ENCODE measurements around the gene DIS3. TPM values are rescaled to one million over a fixed set of nuclear protein-coding genes. Genes with fewer than 3 reads are reported as not detected.
"Not testable (repeated sequence)": the region's sequence is repeated elsewhere in the genome, so short reads cannot be mapped to it uniquely, and the experiment has no call there.

The DIS3 gene
- total RNA-seq, 4 donors from 2014 or later, result 18.8 to 28.4 (median 22.7) TPM

DNA sequence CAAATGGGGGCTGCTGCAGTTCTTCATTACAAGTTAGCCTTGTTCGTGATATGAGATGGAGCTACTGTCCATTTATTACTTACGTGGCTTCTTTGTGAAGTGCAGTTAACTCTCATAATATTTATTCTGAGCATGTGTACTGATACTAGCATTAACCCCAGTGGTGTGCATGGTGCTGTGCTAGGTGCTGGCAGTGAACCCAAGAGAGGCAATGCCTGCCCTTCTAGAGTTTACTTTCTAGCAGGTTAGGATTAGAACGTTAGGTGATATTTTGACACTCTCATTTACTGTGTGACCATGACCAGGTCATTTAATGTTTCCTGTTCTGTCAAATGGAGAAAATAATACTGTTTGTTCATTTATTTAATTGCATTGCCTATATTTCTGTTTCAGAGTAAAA lies 17.1 kb upstream of the DIS3 start:
- no peaks in the 10 kb centered on the region for H3K9me3 ChIP-seq
- WGBS, result 61% methylated on average over 3 of the region's 3 CpGs
- no peak for DNase-seq (ENCODE audit: low spot score in 2 of 2)
- H3K27me3 ChIP-seq, result no peaks in the 10 kb centered on the region
- H3K36me3 ChIP-seq, result peaks cover 33% of the 10 kb centered on the region
- TF ChIP-seq EP300 (IDR thresholded peaks at IDR 0.05) (no peak), POLR2AphosphoS5 (IDR thresholded peaks at IDR 0.05) (no peak), POLR2A (IDR thresholded peaks at IDR 0.05) (no peak)
- TF ChIP-seq, protein P1, sequence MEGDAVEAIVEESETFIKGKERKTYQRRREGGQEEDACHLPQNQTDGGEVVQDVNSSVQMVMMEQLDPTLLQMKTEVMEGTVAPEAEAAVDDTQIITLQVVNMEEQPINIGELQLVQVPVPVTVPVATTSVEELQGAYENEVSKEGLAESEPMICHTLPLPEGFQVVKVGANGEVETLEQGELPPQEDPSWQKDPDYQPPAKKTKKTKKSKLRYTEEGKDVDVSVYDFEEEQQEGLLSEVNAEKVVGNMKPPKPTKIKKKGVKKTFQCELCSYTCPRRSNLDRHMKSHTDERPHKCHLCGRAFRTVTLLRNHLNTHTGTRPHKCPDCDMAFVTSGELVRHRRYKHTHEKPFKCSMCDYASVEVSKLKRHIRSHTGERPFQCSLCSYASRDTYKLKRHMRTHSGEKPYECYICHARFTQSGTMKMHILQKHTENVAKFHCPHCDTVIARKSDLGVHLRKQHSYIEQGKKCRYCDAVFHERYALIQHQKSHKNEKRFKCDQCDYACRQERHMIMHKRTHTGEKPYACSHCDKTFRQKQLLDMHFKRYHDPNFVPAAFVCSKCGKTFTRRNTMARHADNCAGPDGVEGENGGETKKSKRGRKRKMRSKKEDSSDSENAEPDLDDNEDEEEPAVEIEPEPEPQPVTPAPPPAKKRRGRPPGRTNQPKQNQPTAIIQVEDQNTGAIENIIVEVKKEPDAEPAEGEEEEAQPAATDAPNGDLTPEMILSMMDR (IDR thresholded peaks at IDR 0.05), result no peak
- no peak overlapping the region for H3K4me3 ChIP-seq
- no peak overlapping the region for H3K27ac ChIP-seq
- H3K4me1 ChIP-seq, result no peaks in the 10 kb centered on the region

DNA sequence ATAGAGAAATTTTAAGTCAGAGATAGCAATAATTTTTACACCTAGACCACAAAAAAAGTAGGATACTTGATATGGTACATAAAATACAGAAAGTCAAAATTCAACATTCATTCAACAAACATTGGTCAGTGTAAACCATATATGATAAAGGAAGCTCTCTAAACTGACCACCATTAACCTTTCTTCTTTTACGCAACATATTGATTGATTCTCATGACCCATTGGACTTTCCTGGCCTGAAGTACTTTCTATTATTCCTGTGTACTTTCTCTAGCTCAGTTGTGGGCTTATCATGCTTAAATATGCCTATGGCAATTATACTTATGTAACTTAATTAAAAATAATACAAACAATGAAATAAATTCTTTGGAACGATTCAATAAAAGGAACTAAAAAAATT lies 10.9 kb upstream of the DIS3 start:
- TF ChIP-seq POLR2AphosphoS5 (IDR thresholded peaks at IDR 0.05) (no peak), EP300 (IDR thresholded peaks at IDR 0.05) (no peak), POLR2A (IDR thresholded peaks at IDR 0.05) (no peak)
- TF ChIP-seq, protein P1 (IDR thresholded peaks at IDR 0.05), result no peak
- H3K27ac ChIP-seq, result no peak overlapping the region
- H3K27me3 ChIP-seq, result no peaks in the 10 kb centered on the region
- H3K4me1 ChIP-seq, result no peaks in the 10 kb centered on the region
- no peaks in the 10 kb centered on the region for H3K9me3 ChIP-seq
- DNase-seq (ENCODE audit: low spot score in 2 of 2), result no peak
- H3K4me3 ChIP-seq, result no peak overlapping the region
- 95% methylated on average over 2 of the region's 2 CpGs for WGBS
- peaks cover 52% of the 10 kb centered on the region for H3K36me3 ChIP-seq

DNA sequence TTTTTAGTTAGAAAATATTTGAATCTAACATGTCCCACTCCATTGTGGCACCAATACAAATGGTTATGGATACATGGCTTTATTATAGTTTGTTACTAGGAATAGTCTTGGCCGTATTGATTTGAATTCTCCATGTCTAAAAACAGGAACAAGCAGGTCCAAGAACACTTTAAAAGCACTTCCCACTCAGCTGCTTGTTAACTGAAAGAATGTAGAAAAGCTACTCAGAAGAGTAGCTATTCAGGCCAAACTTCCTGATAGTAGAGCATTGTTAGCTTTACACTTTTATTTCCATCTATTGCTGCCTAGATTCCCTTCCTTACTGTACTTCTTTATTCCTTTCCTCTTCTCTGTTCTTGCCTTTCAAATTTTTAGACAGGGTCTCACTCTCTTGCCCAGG lies 7.1 kb upstream of the DIS3 start:
- no peak overlapping the region for H3K27ac ChIP-seq
- 76% methylated on average over 1 of the region's 1 CpG for WGBS

DNA sequence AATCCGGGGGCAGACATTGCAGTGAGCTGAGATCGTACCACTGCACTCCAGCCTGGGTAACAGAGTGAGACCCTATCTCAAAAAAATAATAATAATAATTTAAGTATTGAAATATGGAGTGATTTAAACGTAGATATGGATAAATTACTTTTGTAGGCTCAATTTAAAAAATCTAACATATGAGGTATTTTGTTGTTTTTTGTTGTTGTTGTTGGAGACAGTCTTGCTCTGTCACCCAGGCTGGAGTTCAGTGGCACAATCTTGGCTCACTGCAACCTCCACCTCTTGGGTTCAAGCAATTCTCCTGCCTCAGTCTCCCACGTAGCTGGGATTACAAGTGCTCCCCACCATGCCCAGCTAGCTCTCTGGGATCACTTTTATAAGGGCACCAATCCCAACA lies 3.0 kb upstream of the DIS3 start:
- H3K27ac ChIP-seq; DNase-seq (ENCODE audit: low spot score in 2 of 2); H3K4me3 ChIP-seq; H3K27me3 ChIP-seq; H3K9me3 ChIP-seq: not testable (repeated sequence)
- 98% methylated on average over 4 of the region's 4 CpGs for WGBS
- Histone ChIP-seq H3K36me3 (peaks cover 13% of the 10 kb centered on the region), H3K4me1 (peaks cover 30% of the 10 kb centered on the region)

More for the DNA sequence above, 7.1 kb upstream of the DIS3 start:
- H3K36me3 ChIP-seq, result peaks cover 39% of the 10 kb centered on the region
- TF ChIP-seq, protein P1 (IDR thresholded peaks at IDR 0.05), result no peak
- TF ChIP-seq POLR2AphosphoS5 (IDR thresholded peaks at IDR 0.05) (no peak), EP300 (IDR thresholded peaks at IDR 0.05) (no peak), POLR2A (IDR thresholded peaks at IDR 0.05) (no peak)
- no peaks in the 10 kb centered on the region for H3K27me3 ChIP-seq
- no peaks in the 10 kb centered on the region for H3K9me3 ChIP-seq
- H3K4me3 ChIP-seq, result no peak overlapping the region
- no peak for DNase-seq (ENCODE audit: low spot score in 2 of 2)
- peaks cover 4% of the 10 kb centered on the region for H3K4me1 ChIP-seq

DNA sequence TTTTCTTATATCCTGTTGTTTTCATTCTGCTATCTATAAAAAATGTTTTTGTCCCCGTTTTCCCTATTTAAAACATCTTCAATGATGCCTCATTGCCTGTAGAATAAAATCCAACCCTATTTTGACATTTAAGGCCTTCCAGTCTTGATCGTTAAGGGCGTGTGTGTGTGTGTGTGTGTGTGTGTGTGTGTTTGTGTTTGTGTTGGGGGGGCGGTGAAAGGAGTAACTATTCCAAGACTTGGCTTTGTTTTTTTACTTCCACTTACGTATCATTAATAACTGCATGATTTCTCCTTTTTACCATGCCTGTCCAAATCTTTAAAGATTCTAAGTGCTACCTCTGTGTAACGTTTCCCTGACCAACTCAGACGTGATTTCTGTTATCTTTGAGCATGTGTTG lies 1.0 kb upstream of the DIS3 start:
- H3K4me1 ChIP-seq, result peaks cover 39% of the 10 kb centered on the region
- H3K27ac ChIP-seq, result peak overlapping the region; percentile 88
- TF ChIP-seq POLR2A (IDR thresholded peaks at IDR 0.05), result no peak
- TF ChIP-seq, protein P1 (IDR thresholded peaks at IDR 0.05), result no peak
- TF ChIP-seq EP300 (IDR thresholded peaks at IDR 0.05), result no peak
- no peak for TF ChIP-seq POLR2AphosphoS5 (IDR thresholded peaks at IDR 0.05)
- DNase-seq (ENCODE audit: low spot score in 2 of 2), result no peak
- peak overlapping the region; percentile 82 for H3K4me3 ChIP-seq
- WGBS, result 6% methylated on average over 7 of the region's 7 CpGs
- no peaks in the 10 kb centered on the region for H3K9me3 ChIP-seq
- peaks cover 17% of the 10 kb centered on the region for H3K36me3 ChIP-seq
- no peaks in the 10 kb centered on the region for H3K27me3 ChIP-seq

DNA sequence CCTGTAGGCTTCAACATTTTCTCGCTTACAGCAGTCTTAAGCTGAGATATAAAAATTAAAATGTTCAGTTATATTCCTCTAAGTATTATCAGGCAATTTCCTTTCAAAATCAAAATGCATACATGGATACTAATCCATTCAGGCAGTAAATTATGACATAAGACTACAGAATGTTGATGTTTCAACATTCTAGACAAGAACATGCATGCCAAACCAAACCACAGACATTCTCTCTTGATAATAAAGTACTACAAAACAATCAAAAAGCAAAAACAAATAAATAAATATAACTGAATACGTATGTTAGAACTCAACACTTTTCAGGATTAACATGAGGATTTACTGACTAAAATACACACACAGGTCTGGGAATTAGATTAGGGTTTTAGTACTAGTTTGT lies 7.7 kb downstream of the DIS3 start:
- peaks cover 86% of the 10 kb centered on the region for H3K36me3 ChIP-seq
- no peaks in the 10 kb centered on the region for H3K27me3 ChIP-seq
- H3K4me3 ChIP-seq, result no peak overlapping the region
- peaks cover 3% of the 10 kb centered on the region for H3K4me1 ChIP-seq
- TF ChIP-seq POLR2AphosphoS5 (IDR thresholded peaks at IDR 0.05), result no peak
- TF ChIP-seq, protein P1 (IDR thresholded peaks at IDR 0.05), result no peak
- no peak for TF ChIP-seq EP300 (IDR thresholded peaks at IDR 0.05)
- no peak for TF ChIP-seq POLR2A (IDR thresholded peaks at IDR 0.05)
- H3K9me3 ChIP-seq, result no peaks in the 10 kb centered on the region
- no peak for DNase-seq (ENCODE audit: low spot score in 2 of 2)
- H3K27ac ChIP-seq, result no peak overlapping the region
- 89% methylated on average over 2 of the region's 2 CpGs for WGBS
